Measurements from ENCODE around the gene NDUFA3.

Gene NDUFA3

DNA sequence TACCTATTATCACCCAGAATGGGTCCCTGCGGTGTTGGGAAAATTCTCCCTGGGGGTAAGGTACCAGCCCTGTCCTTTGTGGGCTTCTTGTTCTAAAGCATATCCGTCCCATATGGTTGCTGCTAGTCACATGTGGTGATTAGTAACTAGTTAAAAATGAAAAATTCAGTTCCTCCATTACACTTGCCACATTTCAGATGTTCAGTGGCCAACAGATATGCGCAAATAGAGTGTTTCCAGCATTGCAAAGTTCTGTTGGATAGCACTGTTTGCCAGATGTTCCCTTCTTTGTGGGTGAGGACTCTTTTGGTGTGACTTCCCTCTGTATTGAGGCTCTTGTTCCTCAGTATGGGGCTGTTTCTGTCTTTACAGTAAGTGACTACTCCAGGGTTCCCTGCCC, 38.7 kb downstream of the NDUFA3 start:
- no peak for DNase-seq

GRCh38 chr19:54142166-54142780, 39.6 kb downstream of the NDUFA3 start:
- no peak for DNase-seq

DNA sequence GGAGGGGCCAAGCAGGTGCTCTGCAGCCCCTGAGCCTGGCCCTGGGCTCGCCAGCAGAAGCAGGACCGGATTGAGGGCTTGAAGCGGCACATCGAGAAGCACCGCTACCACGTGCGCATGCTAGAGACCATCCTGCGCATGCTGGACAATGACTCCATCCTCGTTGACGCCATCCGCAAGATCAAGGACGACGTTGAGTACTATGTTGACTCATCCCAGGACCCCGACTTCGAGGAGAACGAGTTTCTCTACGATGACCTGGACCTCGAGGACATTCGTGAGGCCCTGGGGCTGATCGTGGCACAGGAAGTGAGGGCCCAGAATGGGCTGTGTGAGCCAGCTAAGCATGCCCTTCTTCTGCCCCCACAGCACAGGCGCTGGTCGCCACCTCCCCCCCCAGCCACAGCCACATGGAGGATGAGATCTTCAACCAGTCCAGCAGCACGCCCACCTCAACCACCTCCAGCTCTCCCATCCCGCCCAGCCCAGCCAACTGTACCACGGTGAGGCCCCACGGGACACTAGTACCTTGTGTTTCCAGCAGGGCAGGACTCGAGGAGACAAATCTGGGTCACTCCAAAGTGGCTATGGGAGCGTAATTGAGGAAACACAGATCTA, 43.0 kb downstream of the NDUFA3 start:
- no peak for DNase-seq

- no peak for DNase-seq
These were observed 45.0 kb downstream of the NDUFA3 start for GRCh38 chr19:54147676-54148075.

GRCh38 chr19:54148158-54148557, 45.5 kb downstream of the NDUFA3 start:
- no peak for DNase-seq

DNA sequence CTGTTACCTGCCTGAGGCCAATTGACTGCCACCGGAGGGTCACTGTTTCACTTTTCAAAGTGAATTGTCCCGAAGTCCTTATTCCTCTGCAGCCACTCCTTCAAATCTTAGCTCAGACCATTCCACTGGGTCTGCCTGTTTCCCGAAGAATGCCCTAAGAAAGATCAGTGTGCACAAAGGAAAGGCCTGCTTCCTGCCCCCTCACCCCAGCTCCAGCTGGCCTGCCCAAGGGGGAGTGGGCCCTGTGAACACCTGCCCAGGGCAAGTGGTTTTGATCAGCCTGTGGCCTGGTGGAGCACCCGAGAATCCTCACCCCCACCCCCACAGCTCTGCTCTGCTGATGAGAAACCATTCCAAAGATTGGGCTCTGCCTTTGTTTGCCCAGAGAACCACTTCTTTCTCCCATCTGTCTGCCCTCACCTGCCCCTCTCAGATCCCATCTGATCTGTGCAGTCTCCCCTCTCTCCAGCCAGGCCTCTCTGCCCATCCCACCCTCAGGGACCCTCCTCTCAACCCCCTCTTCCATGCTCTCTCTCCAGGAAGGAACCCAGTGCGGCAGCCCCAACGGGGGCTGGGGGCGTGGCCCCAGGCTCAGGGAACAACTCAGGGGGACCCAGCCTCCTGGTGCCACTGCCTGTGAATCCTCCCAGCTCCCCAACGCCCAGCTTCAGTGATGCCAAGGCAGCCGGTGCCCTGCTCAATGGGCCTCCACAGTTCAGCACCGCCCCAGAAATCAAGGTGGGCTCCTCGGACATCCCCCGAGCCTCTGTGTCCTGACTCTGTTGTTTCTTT, 46.6 kb downstream of the NDUFA3 start:
- DNase-seq = no peak

DNA sequence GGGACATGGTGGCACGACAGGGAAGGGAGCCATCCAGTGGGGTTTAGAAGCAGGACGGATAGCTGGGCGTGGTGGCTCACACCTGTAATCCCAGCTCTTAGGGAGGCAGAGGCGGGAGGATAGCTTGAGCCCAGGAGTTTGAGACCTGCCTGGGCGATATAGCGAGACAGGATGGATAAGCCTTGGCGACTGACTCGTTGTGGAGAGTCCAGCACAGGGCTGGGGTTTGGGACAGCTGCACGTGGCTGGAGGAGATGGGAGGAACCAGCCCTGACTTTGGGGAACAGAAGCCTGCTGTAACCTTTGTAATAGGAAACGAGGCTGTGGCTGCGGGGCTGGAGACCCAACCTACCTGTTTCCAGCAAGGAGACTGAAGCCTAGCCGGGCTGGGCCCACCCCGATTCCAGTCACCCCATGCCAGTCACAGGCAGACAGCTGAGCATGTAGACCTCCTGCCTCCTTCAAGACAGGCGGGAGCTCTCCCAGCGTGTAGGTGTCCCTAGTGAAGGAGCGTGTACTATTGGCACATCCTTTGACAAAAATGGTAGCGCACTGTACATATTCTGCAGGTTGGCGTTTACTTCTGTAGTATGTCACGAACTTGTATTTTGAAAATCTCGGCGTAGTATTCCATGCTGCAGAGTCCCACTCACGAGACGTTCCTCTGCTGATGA, 48.8 kb downstream of the NDUFA3 start:
- DNase-seq = no peak

DNA sequence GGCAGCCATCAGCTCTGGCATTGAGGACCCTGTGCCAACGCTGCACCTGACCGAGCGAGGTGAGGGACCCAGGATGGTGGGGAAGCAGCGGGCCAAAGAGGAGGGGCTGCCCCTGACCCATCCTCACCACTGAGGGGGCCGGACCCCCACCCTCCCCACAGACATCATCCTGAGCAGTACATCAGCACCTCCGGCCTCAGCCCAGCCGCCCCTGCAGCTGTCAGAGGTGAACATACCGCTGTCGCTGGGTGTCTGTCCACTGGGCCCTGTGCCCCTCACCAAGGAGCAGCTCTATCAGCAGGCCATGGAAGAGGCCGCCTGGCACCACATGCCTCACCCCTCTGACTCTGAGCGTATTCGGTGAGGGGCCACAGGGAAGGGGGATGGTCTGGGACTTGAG, 49.6 kb downstream of the NDUFA3 start:
- DNase-seq = no peak

DNA sequence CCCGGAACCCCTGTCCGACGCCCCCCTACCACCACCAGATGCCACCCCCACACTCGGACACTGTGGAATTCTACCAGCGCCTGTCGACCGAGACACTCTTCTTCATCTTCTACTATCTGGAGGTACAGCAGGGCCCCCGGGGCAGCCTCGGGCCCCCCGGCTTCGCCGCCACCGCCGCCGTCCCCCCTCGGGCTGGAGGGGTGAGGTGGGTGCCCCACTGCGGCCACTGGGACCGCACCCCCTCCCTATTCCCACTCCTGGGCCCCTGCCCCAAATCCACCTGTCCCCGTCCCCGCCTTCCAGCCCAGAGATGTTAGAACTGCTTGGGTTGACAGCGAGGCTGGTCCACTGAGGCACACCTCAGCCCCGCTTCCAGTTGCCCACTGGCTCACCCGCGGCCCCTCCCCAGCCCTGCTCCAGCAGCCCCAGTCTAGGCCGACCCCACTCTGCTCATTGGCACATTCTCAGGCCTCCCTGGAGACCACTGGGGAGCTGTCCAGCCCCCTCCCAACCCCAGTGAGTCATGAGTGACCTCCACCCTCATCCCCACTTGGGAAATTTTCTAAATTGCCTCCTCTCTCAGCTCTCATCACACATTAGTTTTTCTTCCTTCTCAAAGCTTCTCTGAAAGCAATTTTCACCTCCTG, 50.3 kb downstream of the NDUFA3 start:
- no peak for DNase-seq

GRCh38 chr19:54153731-54154326, 51.2 kb downstream of the NDUFA3 start:
- no peak for DNase-seq

- DNase-seq = no peak
These were observed 52.1 kb downstream of the NDUFA3 start for GRCh38 chr19:54154603-54155345.

GRCh38 chr19:54155694-54156093, 53.0 kb downstream of the NDUFA3 start:
- DNase-seq = no peak

- no peak for DNase-seq
These were observed 53.8 kb downstream of the NDUFA3 start for GRCh38 chr19:54156490-54156889.

DNA sequence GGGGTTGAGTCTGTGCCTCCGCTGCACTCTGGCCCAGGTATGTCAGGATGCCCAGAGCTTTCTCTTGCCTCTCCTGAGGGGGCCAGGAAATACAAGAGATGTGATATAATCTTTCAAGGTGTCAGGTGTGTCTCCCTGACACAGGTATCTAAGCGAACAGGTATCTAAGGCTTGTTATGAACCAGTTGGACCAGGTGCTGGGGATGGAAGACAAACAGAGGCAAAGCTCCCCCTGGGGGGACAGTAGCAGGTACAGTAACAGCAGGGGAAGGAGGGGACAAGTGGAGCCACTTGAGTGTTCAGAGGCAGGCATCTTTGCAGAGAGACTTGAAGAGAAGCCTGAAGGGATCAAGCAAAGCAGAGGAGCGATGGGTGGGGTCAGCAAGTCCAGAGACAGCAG, 54.3 kb downstream of the NDUFA3 start:
- no peak for DNase-seq
